HG03575 (cell line): ENCODE results near the gene GCK.
"Not testable (repeated sequence)": the region's sequence is repeated elsewhere in the genome, so short reads cannot be mapped to it uniquely, and the experiment has no call there.

ENCODE experiments used
- ATAC-seq: cut with Tn5 transposase; IDR thresholded peaks from one replicate; pipeline ENCODE4 v1.9.1; 2021; ENCODE audit not compliant: unreplicated experiment, insufficient number of reproducible peaks, low FRiP score; ENCODE audit errors: extremely low read depth

The GCK gene

GRCh38 chr7:44186736-44187135 lies 2.5 kb downstream of the GCK start:
- ATAC-seq = no peak

GRCh38 chr7:44185729-44186128 lies 3.5 kb downstream of the GCK start:
- ATAC-seq = no peak

GRCh38 chr7:44184873-44185446 lies 4.3 kb downstream of the GCK start:
- no peak for ATAC-seq

- ATAC-seq = no peak
Measured at GRCh38 chr7:44184206-44184872, 4.9 kb downstream of the GCK start.

GRCh38 chr7:44183386-44183785 lies 5.9 kb downstream of the GCK start:
- no peak for ATAC-seq

GRCh38 chr7:44182827-44183226 lies 6.4 kb downstream of the GCK start:
- ATAC-seq = no peak

GRCh38 chr7:44180631-44181030 lies 8.6 kb downstream of the GCK start:
- ATAC-seq = no peak

GRCh38 chr7:44177570-44178131 lies 11.6 kb downstream of the GCK start:
- no peak for ATAC-seq

- no peak for ATAC-seq
Measured at GRCh38 chr7:44176486-44176885, 12.8 kb downstream of the GCK start.

GRCh38 chr7:44175730-44176129 lies 13.5 kb downstream of the GCK start:
- ATAC-seq = no peak

GRCh38 chr7:44174694-44174948 lies 14.6 kb downstream of the GCK start:
- ATAC-seq = not testable (repeated sequence)

GRCh38 chr7:44173911-44174693 lies 15.1 kb downstream of the GCK start:
- no peak for ATAC-seq

GRCh38 chr7:44172803-44173424 lies 16.3 kb downstream of the GCK start:
- ATAC-seq = no peak

- ATAC-seq = no peak
Measured at GRCh38 chr7:44172352-44172751, 16.9 kb downstream of the GCK start.

- ATAC-seq = not testable (repeated sequence)
Measured at GRCh38 chr7:44171901-44172300, 17.3 kb downstream of the GCK start.

- ATAC-seq = no peak
Measured at GRCh38 chr7:44167920-44168319, 21.3 kb downstream of the GCK start.

- ATAC-seq = no peak
Measured at GRCh38 chr7:44163591-44163990, 25.6 kb downstream of the GCK start.

- no peak for ATAC-seq
Measured at GRCh38 chr7:44162785-44163395, 26.3 kb downstream of the GCK start.

- no peak for ATAC-seq
Measured at GRCh38 chr7:44162179-44162578, 27.1 kb downstream of the GCK start.
